Medulla oblongata (tissue), 1 donor: Measurements from ENCODE around the gene TM9SF1.

Source experiments
- DNase-seq: peaks from one replicate; pipeline ENCODE4 v3.0.0-alpha.2; 2015; ENCODE audit errors: extremely low spot score

TM9SF1 gene

DNA sequence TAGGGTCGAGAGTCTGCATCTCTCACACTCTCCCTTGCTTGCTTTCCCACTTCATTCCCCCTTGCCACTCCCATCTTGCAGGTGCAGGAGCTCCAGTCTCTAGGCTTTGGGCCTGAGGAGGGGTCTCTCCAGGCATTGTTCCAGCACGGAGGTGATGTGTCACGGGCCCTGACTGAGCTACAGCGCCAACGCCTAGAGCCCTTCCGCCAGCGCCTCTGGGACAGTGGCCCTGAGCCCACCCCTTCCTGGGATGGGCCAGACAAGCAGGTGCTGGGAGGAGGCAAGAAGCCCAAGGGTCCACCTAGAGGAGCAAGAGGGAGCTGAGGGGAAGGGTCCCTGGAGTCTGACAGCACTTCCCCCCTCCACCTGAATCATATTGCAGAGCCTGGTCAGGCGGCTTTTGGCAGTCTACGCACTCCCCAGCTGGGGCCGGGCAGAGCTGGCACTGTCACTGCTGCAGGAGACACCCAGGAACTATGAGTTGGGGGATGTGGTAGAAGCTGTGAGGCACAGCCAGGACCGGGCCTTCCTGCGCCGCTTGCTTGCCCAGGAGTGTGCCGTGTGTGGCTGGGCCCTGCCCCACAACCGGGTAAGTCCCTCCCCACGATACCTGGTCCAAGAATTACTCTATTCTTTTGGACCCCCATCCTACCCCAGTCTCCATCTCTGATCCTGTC, 43.7 kb downstream of the TM9SF1 start:
- no peak for DNase-seq

DNA sequence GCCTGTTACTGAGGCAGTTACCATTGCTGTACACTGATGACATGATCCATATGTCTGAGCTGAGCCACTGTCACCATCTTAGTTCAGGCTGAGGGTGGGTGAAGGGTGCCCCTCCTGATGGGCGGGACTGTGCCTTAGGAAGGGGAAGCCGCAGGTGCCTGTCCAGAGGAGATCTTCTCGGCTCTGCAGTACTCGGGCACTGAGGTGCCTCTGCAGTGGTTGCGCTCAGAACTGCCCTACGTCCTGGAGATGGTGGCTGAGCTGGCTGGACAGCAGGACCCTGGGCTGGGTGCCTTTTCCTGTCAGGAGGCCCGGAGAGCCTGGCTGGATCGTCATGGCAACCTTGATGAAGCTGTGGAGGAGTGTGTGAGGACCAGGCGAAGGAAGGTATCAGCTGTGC, 44.2 kb downstream of the TM9SF1 start:
- no peak for DNase-seq

DNA sequence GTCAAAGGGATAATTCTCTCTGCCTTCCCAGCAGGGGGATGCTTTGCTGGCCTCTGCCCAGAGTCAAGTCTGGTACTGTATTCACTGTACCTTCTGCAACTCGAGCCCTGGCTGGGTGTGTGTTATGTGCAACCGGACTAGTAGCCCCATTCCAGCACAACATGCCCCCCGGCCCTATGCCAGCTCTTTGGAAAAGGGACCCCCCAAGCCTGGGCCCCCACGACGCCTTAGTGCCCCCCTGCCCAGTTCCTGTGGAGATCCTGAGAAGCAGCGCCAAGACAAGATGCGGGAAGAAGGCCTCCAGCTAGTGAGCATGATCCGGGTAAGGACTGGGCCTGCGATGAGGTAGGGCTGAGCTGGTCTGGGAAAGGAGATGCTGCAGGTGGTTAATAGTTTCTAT, 44.7 kb downstream of the TM9SF1 start:
- DNase-seq: no peak

DNA sequence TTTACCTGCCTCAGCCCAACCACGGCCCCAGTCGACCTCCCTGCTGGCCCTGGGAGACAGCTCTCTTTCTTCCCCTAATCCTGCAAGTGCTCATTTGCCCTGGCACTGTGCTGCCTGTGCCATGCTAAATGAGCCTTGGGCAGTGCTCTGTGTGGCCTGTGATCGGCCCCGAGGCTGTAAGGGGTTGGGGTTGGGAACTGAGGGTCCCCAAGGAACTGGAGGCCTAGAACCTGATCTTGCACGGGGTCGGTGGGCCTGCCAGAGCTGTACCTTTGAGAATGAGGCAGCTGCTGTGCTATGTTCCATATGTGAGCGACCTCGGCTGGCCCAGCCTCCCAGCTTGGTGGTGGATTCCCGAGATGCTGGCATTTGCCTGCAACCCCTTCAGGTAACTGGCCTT, 45.2 kb downstream of the TM9SF1 start:
- DNase-seq: no peak

DNA sequence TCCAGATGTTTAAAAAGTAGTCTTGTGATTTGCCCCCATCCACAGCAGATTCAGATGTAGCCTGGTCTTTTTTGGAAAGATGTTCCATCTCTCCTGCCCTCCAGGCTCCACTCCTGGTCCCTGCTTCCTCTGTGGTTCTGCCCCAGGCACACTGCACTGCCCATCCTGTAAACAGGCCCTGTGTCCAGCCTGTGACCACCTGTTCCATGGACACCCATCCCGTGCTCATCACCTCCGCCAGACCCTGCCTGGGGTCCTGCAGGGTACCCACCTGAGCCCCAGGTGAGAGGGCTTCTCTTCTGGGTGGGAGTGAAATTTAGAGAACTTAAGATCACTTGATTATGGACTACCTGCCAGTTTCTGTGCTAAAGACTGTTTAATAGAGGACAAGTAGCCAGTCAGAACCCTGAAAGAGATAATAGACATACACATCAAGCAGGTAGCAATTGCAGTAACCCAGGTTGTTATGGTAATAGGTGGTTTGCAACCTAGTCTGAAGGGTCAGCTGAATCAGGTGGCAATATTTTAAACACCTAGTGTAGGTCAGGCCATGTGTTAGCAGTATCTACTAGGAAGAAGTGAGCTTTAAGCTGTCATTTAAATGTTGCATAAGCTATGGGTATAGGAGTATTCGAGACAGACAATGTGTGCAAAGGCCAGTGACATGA, 45.8 kb downstream of the TM9SF1 start:
- no peak for DNase-seq

DNA sequence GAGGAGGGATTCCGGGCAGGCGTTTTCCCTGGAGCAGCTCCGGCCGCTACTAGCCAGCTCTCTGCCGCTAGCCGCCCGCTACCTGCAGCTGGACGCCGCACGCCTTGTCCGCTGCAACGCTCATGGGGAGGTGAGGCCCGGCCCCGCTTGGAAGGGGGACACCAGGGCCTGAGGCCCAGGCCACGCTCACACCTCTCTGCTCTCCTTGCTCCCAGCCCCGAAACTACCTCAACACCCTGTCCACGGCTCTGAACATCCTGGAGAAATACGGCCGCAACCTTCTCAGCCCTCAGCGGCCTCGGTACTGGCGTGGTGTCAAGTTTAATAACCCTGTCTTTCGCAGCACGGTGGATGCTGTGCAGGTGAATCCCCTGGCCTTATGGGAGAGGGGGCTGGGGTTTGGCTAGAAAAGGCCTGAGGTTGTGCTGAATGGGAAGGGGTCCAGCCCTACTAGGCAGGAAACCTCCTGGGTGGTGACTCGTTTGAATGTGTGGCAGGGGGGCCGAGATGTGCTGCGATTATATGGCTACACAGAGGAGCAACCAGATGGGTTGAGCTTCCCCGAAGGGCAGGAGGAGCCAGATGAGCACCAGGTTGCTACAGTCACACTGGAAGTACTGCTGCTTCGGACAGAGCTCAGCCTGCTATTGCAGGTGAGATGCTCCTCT, 47.3 kb downstream of the TM9SF1 start:
- DNase-seq: no peak

DNA sequence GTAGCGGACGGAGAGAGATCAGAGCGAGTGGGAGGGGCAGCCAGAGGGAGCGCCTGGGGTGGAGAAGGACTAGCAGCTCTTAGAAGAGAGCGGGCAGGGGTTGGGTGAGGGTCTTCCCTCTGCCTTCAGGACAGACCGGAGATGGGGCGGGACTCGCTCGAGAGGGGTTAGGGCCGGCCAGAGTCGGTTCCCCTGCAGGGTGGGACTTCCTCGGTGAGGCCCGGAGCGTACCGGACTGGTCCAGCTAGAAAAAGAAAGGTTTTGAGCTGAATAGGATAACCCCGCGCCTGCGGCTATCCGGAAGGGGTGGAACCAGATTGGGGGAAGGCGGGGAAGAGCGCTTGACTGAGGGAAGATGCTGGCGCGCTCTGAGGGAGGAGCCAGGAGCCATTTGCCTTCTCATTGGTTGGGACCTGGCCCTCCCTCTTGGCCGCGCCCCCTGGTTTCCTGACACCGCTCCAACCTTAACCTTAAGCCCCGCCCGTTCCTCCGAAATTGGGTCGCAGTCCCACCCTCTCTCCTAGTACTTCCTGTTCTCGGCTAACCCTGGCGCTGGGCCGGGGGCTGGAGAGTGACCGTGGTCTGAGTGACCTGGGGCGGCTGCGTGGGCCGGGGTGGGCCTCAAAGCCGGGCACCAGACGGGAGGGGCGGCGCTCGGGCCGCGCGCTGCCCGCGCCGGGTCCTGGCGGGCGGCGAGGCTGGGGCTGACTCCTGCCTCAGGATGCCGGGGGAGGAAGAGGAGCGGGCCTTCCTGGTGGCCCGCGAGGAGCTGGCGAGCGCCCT, 48.1 kb downstream of the TM9SF1 start, which contains the start of gene RNF31:
Gene RNF31 (plus strand): TSS at position 521 of the 783 bp plus-strand sequence. CDS start 201 bp downstream, at position 722.
- DNase-seq: peak; percentile 100

DNA sequence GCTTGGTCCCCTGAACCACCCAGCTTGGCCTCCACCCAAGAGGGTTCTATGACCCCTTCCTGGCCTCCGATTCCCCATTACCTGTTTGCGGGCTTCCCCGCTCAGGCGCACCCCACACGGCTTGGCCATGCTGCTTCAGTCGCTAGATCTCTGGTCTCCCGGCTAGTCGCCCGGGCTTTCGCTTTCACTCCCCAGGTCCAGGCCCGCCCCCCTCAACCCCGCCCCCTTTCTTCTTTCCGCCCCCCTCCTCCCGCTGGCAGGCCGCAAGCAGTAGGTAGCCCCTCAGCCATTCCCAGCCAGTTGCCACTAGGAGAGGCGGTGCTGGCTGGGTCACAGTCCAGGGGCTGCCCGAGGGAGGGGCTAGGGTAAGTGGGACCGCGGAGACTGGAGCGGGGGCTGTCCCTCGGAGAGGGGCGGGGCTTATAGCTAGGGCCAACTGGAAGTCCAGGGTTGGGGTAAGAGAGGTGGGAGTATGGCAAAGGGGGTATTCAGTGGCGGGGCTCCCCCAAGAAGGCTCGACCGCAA, 48.7 kb downstream of the TM9SF1 start, which contains the start of gene PSME2:
Gene PSME2 (minus strand): TSS at position 158 of the 525 bp plus-strand sequence. CDS start 29 bp downstream, at position 129.
- DNase-seq: peak; percentile 93

DNA sequence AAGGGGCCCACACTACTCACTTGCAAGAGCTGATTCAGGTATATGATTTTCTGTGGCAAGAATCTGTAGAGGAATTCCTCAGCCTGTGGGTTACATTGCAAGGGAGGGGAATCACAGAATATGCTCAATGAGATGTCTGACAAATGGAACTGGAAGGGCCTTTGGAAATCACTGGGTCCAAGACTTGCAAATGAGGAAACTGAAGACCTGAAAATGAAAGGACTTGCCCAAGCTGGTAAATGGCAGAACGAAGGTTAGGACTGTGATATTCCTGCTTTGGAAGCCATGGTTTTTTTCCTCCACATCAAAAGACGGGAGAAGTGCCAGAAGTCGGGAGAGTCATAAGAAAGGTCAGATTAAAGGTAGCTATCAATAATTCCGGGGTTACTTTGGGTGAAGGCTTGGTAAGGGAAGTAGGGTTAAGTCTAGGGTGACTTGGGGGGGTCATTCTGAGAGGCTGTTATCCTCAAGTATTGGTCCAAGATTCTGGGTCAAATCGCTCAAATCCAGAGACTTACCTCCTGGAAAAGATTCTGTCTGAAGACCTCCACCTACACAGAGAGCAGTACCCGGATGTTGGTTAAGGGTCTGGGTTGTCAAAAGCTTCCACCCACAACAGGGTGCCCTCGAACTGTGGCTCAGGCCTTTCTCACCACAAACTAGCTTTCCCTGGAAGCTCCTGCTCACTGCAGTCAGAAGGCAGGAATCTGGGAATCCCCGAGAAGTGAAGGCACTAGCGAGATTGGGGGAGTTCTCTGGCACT, 49.4 kb downstream of the TM9SF1 start:
- no peak for DNase-seq

DNA sequence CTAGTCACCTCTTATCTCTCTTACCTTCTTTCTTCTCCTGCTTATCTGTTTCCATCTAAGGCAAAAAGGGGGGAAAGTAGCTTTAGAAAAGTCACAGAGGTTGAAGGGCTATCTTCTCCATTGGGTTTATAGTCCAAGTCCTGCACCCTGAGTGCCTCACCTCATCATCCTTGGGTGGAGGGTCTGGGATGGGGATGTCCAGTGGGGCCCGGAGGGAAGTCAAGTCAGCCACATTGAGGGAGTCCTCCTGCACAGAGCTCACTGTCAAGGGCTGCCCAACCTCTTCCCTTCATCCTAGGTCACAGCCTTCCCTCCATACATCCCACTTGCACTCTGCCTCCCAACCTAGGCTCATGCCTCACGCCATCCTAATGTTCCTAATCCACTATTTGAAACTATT, 50.0 kb downstream of the TM9SF1 start:
- no peak for DNase-seq

DNA sequence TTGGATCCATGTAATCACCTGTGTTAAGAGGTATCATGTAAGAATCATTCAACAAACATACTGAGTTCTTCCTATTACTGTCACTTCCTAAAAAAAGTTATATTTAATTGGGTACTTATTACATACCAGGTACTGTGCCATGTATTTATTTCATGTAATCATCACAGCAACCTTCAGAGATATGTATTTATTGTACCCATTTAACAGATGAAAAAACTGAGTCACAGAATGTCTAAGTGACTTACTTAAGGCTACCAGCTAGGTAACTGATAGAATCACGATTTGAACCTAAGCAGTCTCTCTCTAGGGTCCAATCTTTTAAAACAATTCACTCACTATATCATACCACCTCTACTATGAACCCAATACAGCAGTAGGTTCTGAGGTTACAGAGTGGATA, 50.8 kb downstream of the TM9SF1 start:
- DNase-seq: no peak

DNA sequence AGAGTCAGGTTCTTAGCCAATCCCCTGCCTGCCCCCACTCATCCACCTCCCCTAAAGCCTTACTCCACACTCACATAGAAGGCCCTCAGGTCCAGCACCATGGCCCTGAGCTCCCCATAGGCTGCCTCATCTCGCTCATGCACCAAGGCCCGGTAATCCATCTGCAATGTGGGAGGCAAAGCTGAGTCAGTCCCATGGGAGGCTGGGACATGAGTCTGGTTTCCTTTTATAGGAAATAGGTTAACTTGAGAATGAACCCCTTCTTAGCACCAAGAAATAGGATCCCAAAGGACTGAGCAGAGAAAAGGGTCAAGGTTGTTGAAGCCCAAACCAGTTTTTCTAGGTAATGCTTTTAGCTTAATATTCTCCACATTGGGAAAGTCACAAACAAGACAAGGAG, 51.7 kb downstream of the TM9SF1 start:
- no peak for DNase-seq

DNA sequence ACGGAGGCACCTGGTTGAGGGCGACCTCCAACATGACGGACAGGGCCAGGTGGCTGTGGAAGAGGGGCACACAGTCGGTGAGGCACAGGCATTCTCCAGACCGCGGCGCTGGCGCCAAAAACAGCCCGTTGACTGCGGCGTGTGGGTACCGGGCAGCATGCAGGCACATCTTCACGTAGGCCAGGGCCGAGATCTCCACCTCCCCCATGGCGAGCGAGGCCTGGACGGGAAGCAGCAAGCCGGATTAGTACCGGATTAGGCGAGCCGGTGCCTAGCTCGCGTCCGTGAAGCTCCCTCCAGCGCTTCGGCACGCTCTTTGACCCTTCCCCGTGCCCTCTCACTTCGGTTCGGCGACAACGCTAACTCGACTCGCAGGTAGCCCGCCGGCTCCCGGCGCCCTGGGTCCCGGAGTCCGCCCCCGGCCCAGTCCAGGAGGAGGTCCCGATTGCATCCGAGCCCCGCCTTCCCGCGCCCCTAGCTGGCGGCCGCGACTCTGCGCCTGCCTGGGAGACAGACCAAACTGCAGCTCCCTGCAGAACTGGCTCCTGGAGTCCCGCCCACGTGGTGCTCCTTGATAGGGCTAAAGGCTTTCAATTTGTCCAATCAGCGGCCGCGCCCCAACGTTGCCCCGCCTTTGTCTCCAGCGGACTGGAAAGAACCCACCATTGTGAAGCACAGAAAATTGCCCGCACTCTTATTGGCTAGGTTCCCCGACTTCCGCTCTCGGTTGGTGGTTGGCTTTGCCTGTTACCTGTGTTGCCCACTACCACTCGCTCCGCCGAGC, 54.0 kb downstream of the TM9SF1 start, which contains the start of gene EMC9:
Gene EMC9 (minus strand): TSS at position 495 of the 784 bp plus-strand sequence. CDS start 287 bp downstream, at position 208.
- DNase-seq: peak; percentile 100

DNA sequence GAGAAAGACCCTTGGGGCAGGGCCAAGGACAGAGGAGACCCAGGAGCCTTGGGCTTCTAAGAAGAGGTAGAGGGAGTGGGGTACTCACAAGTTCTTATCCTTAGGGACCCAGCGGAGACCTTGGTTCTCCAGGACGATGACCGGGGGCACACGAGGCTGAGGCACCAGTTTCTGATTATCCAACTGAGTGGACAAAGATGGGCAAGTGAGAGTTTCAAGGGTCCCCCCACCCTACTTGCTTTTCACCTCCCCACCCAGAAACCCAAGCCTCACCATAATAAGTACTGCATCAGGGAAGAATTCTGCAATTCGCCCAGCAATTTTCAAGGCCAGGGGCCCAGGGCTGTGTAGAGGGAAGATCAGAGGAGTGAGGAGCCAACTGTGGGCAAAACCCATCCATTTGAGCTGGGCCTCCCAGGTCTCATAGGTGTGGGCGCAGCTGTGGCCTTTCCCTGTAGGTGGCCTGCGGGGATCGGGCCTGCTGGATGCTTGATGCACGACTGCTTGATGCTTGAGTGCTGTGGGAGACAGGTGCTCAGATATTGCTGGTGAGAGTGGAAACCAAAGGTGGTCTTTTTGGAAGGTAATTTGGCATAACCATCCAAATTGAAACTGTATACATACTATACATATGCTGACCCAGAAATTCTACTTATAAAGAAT, 55.8 kb downstream of the TM9SF1 start:
- no peak for DNase-seq
